Hepatocyte (in vitro differentiated cells): ENCODE measurements around the gene FSIP1. TPM values are rescaled to one million over a fixed set of nuclear protein-coding genes. Genes with fewer than 3 reads are reported as not detected.

ENCODE experiments used
- DNase-seq: peaks from one replicate; pipeline ENCODE4 v3.0.0-alpha.2; 2016; ENCODE audit warnings: low spot score
- H2AFZ ChIP-seq: fragments of 200-600 bp; sonication (generic); 2 replicates; pipeline ENCODE4 v1.6.0; 2016; ENCODE audit warnings: antibody characterized with exemption, mild to moderate bottlenecking
- H3K27ac ChIP-seq: fragments of 200-600 bp; sonication (generic); 2 replicates; pipeline ENCODE4 v1.5.1; 2016; ENCODE audit warnings: mild to moderate bottlenecking
- H3K27me3 ChIP-seq: fragments of 200-600 bp; sonication (generic); 2 replicates; pipeline ENCODE4 v1.6.1; 2016
- H3K36me3 ChIP-seq: fragments of 200-600 bp; sonication (generic); replicated peaks from 2 replicates; pipeline ENCODE4 v1.5.1; 2016; ENCODE audit warnings: low read depth; ENCODE audit not compliant: insufficient read depth
- H3K4me1 ChIP-seq: fragments of 200-600 bp; sonication (generic); 2 replicates; pipeline ENCODE4 v1.5.1; 2016; ENCODE audit warnings: mild to moderate bottlenecking, moderate library complexity; ENCODE audit not compliant: insufficient read depth
- H3K4me2 ChIP-seq: fragments of 200-600 bp; sonication (generic); 2 replicates; pipeline ENCODE4 v1.6.0; 2016
- H3K4me3 ChIP-seq: fragments of 200-600 bp; sonication (generic); 2 replicates; pipeline ENCODE4 v1.5.1; 2016; ENCODE audit warnings: mild to moderate bottlenecking
- H3K79me2 ChIP-seq: fragments of 200-600 bp; sonication (generic); 2 replicates; pipeline ENCODE4 v1.6.0; 2017; ENCODE audit warnings: mild to moderate bottlenecking
- H3K9me2 ChIP-seq: fragments of 200-600 bp; sonication (generic); replicated peaks from 2 replicates; pipeline ENCODE4 v1.6.0; 2017; ENCODE audit warnings: mild to moderate bottlenecking; ENCODE audit not compliant: insufficient read depth
- H3K9me3 ChIP-seq: fragments of 200-600 bp; sonication (generic); 2 replicates; pipeline ENCODE4 v1.5.1; 2016; ENCODE audit warnings: low read depth, mild to moderate bottlenecking
- H4K20me1 ChIP-seq: fragments of 200-600 bp; sonication (generic); 2 replicates; pipeline ENCODE4 v1.6.0; 2016; ENCODE audit warnings: mild to moderate bottlenecking; ENCODE audit not compliant: insufficient read depth, poor library complexity, severe bottlenecking
- EZH2 ChIP-seq: fragments of 200-600 bp; sonication (generic); IDR thresholded peaks from 2 replicates; pipeline ENCODE4 v1.6.1; 2016; ENCODE audit warnings: antibody characterized with exemption, mild to moderate bottlenecking, borderline replicate concordance
- EZH2phosphoT487 ChIP-seq: fragments of 200-600 bp; sonication (generic); IDR thresholded peaks from one replicate; pipeline ENCODE4 v1.6.1; 2018; ENCODE audit warnings: antibody characterized with exemption, mild to moderate bottlenecking, low read depth, moderate library complexity; ENCODE audit not compliant: unreplicated experiment, severe bottlenecking
- WGBS: methylation state at CpG from one replicate; pipeline ENCODE4 v1.1.6; 2016; ENCODE audit warnings: low lambda C conversion rate; ENCODE audit errors: missing lambda C conversion rate; 5-methylcytosine and 5-hydroxymethylcytosine counted together
- polyA plus RNA-seq: library from polyadenylated mRNA; unstranded; fragments of >200 nt; fragmentation: Nextera tagmentation; extraction: Ambion mirVana; gene quantifications from 2 replicates; pipeline ENCODE4 v1.2.1, GENCODE V29; 2016
- total RNA-seq: library from RNA; depleted of rRNA; stranded (reverse); fragments of >200 nt; gene quantifications from 2 replicates; pipeline ENCODE4 v1.2.3, GENCODE V29; 2014
- TF ChIP-seq, protein P1 (sequence below): fragments of 200-600 bp; sonication (generic); IDR thresholded peaks from 2 replicates; pipeline ENCODE4 v1.5.1; 2016; ENCODE audit warnings: antibody characterized with exemption, mild to moderate bottlenecking; ENCODE audit not compliant: poor library complexity

FSIP1 gene
- total and polyA plus RNA-seq, 2 experiments from 2014 or later = 0.60 to 0.79 TPM

DNA sequence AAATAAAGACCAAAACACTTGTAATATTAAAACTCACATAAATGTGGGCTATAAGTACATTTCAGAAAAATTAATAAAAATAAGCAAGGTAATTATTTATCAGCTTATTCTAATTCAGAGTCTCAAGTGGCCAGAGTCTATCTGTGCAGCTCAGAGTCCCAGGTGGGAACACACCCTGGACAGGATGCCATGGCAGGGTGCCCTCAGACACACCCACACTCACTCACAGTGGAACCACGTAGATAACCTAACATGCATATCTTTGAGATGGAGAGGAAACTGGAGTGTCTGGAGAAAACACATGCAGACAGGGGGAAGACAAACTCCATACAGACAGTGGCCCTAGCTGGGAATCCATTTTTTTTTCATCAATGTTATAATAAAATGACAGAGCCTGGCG is 37.2 kb downstream of the FSIP1 start:
- no peak overlapping the region for H3K4me2 ChIP-seq
- WGBS = 59% methylated on average over 2 of the region's 2 CpGs
- no peaks in the 10 kb centered on the region for H3K9me2 ChIP-seq
- no peaks in the 10 kb centered on the region for H3K4me1 ChIP-seq
- H3K79me2 ChIP-seq = no peaks in the 10 kb centered on the region
- DNase-seq = no peak
- H3K36me3 ChIP-seq = no peaks in the 10 kb centered on the region
- H3K27me3 ChIP-seq = no peaks in the 10 kb centered on the region
- H4K20me1 ChIP-seq = no peaks in the 10 kb centered on the region
- no peak overlapping the region for H3K4me3 ChIP-seq
- H3K27ac ChIP-seq = no peak overlapping the region
- TF ChIP-seq, protein P1, sequence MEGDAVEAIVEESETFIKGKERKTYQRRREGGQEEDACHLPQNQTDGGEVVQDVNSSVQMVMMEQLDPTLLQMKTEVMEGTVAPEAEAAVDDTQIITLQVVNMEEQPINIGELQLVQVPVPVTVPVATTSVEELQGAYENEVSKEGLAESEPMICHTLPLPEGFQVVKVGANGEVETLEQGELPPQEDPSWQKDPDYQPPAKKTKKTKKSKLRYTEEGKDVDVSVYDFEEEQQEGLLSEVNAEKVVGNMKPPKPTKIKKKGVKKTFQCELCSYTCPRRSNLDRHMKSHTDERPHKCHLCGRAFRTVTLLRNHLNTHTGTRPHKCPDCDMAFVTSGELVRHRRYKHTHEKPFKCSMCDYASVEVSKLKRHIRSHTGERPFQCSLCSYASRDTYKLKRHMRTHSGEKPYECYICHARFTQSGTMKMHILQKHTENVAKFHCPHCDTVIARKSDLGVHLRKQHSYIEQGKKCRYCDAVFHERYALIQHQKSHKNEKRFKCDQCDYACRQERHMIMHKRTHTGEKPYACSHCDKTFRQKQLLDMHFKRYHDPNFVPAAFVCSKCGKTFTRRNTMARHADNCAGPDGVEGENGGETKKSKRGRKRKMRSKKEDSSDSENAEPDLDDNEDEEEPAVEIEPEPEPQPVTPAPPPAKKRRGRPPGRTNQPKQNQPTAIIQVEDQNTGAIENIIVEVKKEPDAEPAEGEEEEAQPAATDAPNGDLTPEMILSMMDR = no peak
- TF ChIP-seq EZH2phosphoT487 (no peak), EZH2 (no peak)
- no peaks in the 10 kb centered on the region for H3K9me3 ChIP-seq
- no peak overlapping the region for H2AFZ ChIP-seq

GRCh38 chr15:39744334-39745103 is 38.1 kb downstream of the FSIP1 start:
- TF ChIP-seq, protein P1 = no peak
- TF ChIP-seq EZH2phosphoT487 (no peak), EZH2 (no peak)
- H3K4me1 ChIP-seq = no peaks in the 10 kb centered on the region
- 94% methylated on average over 6 of the region's 7 CpGs for WGBS

DNA sequence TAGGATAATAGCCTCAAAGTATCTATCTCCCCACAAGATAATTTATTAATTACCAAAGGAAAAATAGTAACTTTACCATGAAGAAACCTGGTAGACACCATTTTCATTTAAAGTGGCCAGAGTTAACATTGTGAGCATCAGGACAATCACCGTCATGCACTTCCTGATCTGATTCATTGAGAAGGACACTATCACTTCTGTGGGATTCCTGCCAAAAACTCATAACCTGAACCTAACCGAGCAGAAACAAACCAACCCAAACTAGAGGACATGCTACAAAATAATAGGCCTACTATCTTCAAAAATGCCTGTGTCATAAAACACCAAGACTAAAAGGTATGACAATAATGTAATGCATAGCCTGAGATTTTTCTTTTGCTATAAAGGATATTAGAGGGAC is 39.0 kb downstream of the FSIP1 start:
- 69% methylated on average over 2 of the region's 2 CpGs for WGBS

More at GRCh38 chr15:39744334-39745103, 38.1 kb downstream of the FSIP1 start:
- no peaks in the 10 kb centered on the region for H3K9me2 ChIP-seq
- no peaks in the 10 kb centered on the region for H3K27me3 ChIP-seq
- DNase-seq = no peak
- no peak overlapping the region for H3K4me2 ChIP-seq
- no peaks in the 10 kb centered on the region for H4K20me1 ChIP-seq
- H3K4me3 ChIP-seq = no peak overlapping the region
- H3K9me3 ChIP-seq = no peaks in the 10 kb centered on the region
- no peaks in the 10 kb centered on the region for H3K79me2 ChIP-seq
- no peak overlapping the region for H3K27ac ChIP-seq
- H2AFZ ChIP-seq = no peak overlapping the region
- H3K36me3 ChIP-seq = no peaks in the 10 kb centered on the region

More for the DNA sequence above, 39.0 kb downstream of the FSIP1 start:
- H3K27me3 ChIP-seq = no peaks in the 10 kb centered on the region
- no peaks in the 10 kb centered on the region for H3K36me3 ChIP-seq
- TF ChIP-seq, protein P1 = no peak
- TF ChIP-seq EZH2 = no peak
- DNase-seq = no peak
- no peak overlapping the region for H3K4me2 ChIP-seq
- no peaks in the 10 kb centered on the region for H3K9me3 ChIP-seq
- H3K4me3 ChIP-seq = no peak overlapping the region
- H3K79me2 ChIP-seq = no peaks in the 10 kb centered on the region
- H3K9me2 ChIP-seq = no peaks in the 10 kb centered on the region
- H3K27ac ChIP-seq = no peak overlapping the region
- H4K20me1 ChIP-seq = no peaks in the 10 kb centered on the region
- H3K4me1 ChIP-seq = no peaks in the 10 kb centered on the region
- no peak overlapping the region for H2AFZ ChIP-seq
